Ureter (tissue), 1 donor: ENCODE results near the gene MAP1B. TPM values are rescaled to one million over a fixed set of nuclear protein-coding genes. Genes with fewer than 3 reads are reported as not detected.

Experiments used
- DNase-seq: peaks from one replicate; pipeline ENCODE4 v3.0.0-alpha.2; 2020; ENCODE audit warnings: low spot score
- total RNA-seq: library from RNA; stranded (reverse); gene quantifications from one replicate; pipeline ENCODE4 v1.2.4, GENCODE V29; 2023
- donor health status: DM: yes; HTN: yes; CAD: no.

MAP1B gene
- total RNA-seq, 1 donor from 2014 or later, result 128 TPM

- no peak for DNase-seq
These were observed 26.1 kb downstream of the MAP1B start for GRCh38 chr5:72133212-72133990.

- no peak for DNase-seq
These were observed 27.1 kb downstream of the MAP1B start for GRCh38 chr5:72134226-72134899.

- no peak for DNase-seq
These were observed 30.6 kb downstream of the MAP1B start for GRCh38 chr5:72137826-72138409.

- DNase-seq, result no peak
These were observed 31.8 kb downstream of the MAP1B start for GRCh38 chr5:72138943-72139521.

GRCh38 chr5:72140711-72141110 is 33.4 kb downstream of the MAP1B start:
- DNase-seq, result no peak

GRCh38 chr5:72141440-72142355 is 34.4 kb downstream of the MAP1B start:
- no peak for DNase-seq

GRCh38 chr5:72144762-72145161 is 37.5 kb downstream of the MAP1B start:
- no peak for DNase-seq

- DNase-seq, result no peak
These were observed 38.1 kb downstream of the MAP1B start for GRCh38 chr5:72145348-72145747.

- no peak for DNase-seq
These were observed 38.8 kb downstream of the MAP1B start for GRCh38 chr5:72146056-72146455.

GRCh38 chr5:72147569-72147968 is 40.3 kb downstream of the MAP1B start:
- DNase-seq, result no peak

GRCh38 chr5:72149742-72150141 is 42.5 kb downstream of the MAP1B start:
- DNase-seq, result no peak

- DNase-seq, result no peak
These were observed 43.9 kb downstream of the MAP1B start for GRCh38 chr5:72151169-72151568.

GRCh38 chr5:72151646-72152045 is 44.4 kb downstream of the MAP1B start:
- DNase-seq, result no peak

GRCh38 chr5:72152545-72152944 is 45.3 kb downstream of the MAP1B start:
- no peak for DNase-seq

- no peak for DNase-seq
These were observed 46.3 kb downstream of the MAP1B start for GRCh38 chr5:72153551-72153950.

GRCh38 chr5:72154076-72154756 is 46.9 kb downstream of the MAP1B start:
- no peak for DNase-seq

GRCh38 chr5:72156946-72157624 is 49.8 kb downstream of the MAP1B start:
- DNase-seq, result no peak

- no peak for DNase-seq
These were observed 50.3 kb downstream of the MAP1B start for GRCh38 chr5:72157625-72157962.

GRCh38 chr5:72159501-72159911 is 52.2 kb downstream of the MAP1B start:
- no peak for DNase-seq

- no peak for DNase-seq
These were observed 53.1 kb downstream of the MAP1B start for GRCh38 chr5:72160329-72160728.
